Prostate gland (tissue), 2 donors: Measurements from ENCODE around the gene STK38L. TPM values are rescaled to one million over a fixed set of nuclear protein-coding genes. Genes with fewer than 3 reads are reported as not detected.

Experiments used
- DNase-seq: peaks from one replicate; pipeline ENCODE4 v3.0.0-alpha.2; 2019; ENCODE audit warnings: low spot score
- H3K27ac ChIP-seq, 2 donors: fragments of 200-600 bp; sonication (generic); 2 replicates each; pipeline ENCODE4 v1.5.1; 2017 to 2019
- H3K27me3 ChIP-seq: fragments of 200-600 bp; sonication (generic); replicated peaks from 2 replicates; pipeline ENCODE4 v1.5.1; 2019; ENCODE audit not compliant: insufficient read depth
- H3K36me3 ChIP-seq, 2 donors: fragments of 200-600 bp; sonication (generic); 1 replicate in 1 of 2; 2 replicates in 1 of 2; pipeline versions ENCODE4 v1.5.1 to v1.8.1; 2017 to 2019
- H3K4me1 ChIP-seq: fragments of 200-600 bp; sonication (generic); replicated peaks from 2 replicates; pipeline ENCODE4 v1.5.1; 2019
- H3K4me3 ChIP-seq, 2 donors: fragments of 200-600 bp; sonication (generic); 2 replicates each; pipeline ENCODE4 v1.5.1; 2017 to 2019
- H3K9me3 ChIP-seq: fragments of 200-600 bp; sonication (generic); 2 replicates; pipeline ENCODE4 v1.5.1; 2017
- CTCF ChIP-seq, 4 experiments: fragments of 200-600 bp in 2 of 4; fragments of 450-650 bp in 2 of 4; sonication (generic) in 2 of 4; IDR thresholded peaks; 1 replicate in 3 of 4; 2 replicates in 1 of 4; pipeline ENCODE4 v1.5.1; 2016 to 2019; ENCODE audit warnings: antibody characterized with exemption in 4 of 4, mild to moderate bottlenecking in 2 of 4, moderate library complexity in 2 of 4
- POLR2A ChIP-seq: fragments of 450-650 bp; IDR thresholded peaks from one replicate; pipeline ENCODE4 v1.6.1; 2016; ENCODE audit warnings: antibody characterized with exemption, mild to moderate bottlenecking
- POLR2AphosphoS5 ChIP-seq: sonication (generic); formaldehyde crosslinking; IDR thresholded peaks from one replicate; pipeline ENCODE4 v1.6.1; 2017; ENCODE audit warnings: antibody characterized with exemption
- WGBS: methylation state at CpG from one replicate; pipeline ENCODE4 v1.1.5; 2018; 5-methylcytosine and 5-hydroxymethylcytosine counted together
- intact Hi-C: fragments of 100-400 bp; cut with DNase I; formaldehyde crosslinking; loops from one replicate; pipeline ENCODE4 v1.14.2; 2022
- total RNA-seq, 2 donors: library from RNA; depleted of rRNA; stranded (reverse); fragments of >200 nt; gene quantifications; one replicate each; pipeline ENCODE4 v1.1.0, GENCODE V29; 2016

STK38L gene
- total RNA-seq, 2 donors from 2014 or later = 25.3 to 37.1 TPM

- TF ChIP-seq POLR2AphosphoS5 = no peak
- no peak for TF ChIP-seq POLR2A
- TF ChIP-seq CTCF (IDR thresholded peaks at IDR 0.05) = no peak
- H3K27me3 ChIP-seq = no peaks in the 10 kb centered on the region
- no peak overlapping the region for H3K4me3 ChIP-seq
- intact Hi-C loops = no loop called here
- H3K36me3 ChIP-seq = no peaks in the 10 kb centered on the region
- no peaks in the 10 kb centered on the region for H3K9me3 ChIP-seq
- no peak overlapping the region for H3K27ac ChIP-seq
- H3K4me1 ChIP-seq = no peaks in the 10 kb centered on the region
- 78% methylated on average over 3 of the region's 3 CpGs for WGBS
- no peak for DNase-seq
Measured at GRCh38 chr12:27366621-27367020, 122.5 kb downstream of the STK38L start.

GRCh38 chr12:27367078-27367477 lies 123.0 kb downstream of the STK38L start:
- no peak overlapping the region for H3K27ac ChIP-seq
- TF ChIP-seq CTCF (IDR thresholded peaks at IDR 0.05) (no peak), POLR2A (no peak), POLR2AphosphoS5 (no peak)
- H3K36me3 ChIP-seq = no peaks in the 10 kb centered on the region
- intact Hi-C loops = no loop called here
- no peaks in the 10 kb centered on the region for H3K9me3 ChIP-seq
- H3K4me3 ChIP-seq = no peak overlapping the region
- no peaks in the 10 kb centered on the region for H3K4me1 ChIP-seq
- H3K27me3 ChIP-seq = no peaks in the 10 kb centered on the region
- WGBS = 87% methylated on average over 6 of the region's 6 CpGs
- no peak for DNase-seq

Other genes starting within 250 kb of the STK38L start
- gene TM7SF3, start 229.9 kb upstream of the STK38L start, total RNA-seq = 100 to 1,000 TPM in 1 of 2 donors, 10 to 100 TPM in 1; 94.5 to 132 TPM
- 10 to 100 TPM; 36.2 to 52.0 TPM for gene MED21, start 221.7 kb upstream of the STK38L start, total RNA-seq
- gene C12orf71, start 161.7 kb upstream of the STK38L start, total RNA-seq = not detected
- 1 to 10 TPM; 2.0 to 2.5 TPM for gene BMAL2, start 88.5 kb downstream of the STK38L start, total RNA-seq
- under 1 TPM in 1 of 2 donors, not detected in 1; 0.41 TPM for gene SMCO2, start 202.4 kb downstream of the STK38L start, total RNA-seq